ENCODE data around the gene PDE11A.

PDE11A gene

DNA sequence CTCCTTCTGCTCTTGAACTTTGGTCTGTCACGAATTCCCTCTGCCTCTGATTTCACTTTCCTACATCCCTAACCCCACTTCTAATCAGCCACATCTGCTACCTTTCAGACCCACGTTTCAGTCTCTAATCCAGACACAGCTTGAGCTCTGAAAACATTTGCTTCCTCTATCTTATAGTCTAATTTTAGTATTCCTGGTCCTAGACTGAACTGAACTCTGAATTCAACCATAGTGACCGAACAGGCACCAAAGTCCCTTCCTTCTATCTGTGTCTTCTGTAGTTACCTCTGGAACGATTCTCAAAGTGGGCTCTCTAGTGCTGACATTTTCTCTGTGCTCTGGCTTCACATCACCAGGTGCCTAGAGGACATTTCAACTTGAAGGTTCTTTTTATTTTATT, 156.2 kb downstream of the PDE11A start:
- DNase-seq = no peak

DNA sequence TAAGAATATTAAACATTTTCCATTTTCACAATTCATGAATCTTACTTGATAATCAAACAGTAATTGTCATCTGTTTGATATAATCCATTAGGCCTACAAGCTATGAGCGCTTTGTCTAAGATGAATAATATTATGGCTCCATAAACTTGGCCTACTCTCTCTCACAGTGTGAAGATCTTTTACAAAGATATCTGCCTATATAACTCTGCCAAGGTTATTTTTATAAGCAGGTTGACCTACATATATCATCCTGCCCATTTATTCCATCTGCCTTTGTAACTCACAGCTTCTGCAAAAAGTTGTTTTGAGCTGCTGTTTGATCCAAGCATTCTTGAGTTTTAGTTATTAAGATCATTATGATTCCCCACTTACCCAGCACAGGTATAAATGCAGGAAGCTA, 158.3 kb downstream of the PDE11A start:
- DNase-seq = no peak

DNA sequence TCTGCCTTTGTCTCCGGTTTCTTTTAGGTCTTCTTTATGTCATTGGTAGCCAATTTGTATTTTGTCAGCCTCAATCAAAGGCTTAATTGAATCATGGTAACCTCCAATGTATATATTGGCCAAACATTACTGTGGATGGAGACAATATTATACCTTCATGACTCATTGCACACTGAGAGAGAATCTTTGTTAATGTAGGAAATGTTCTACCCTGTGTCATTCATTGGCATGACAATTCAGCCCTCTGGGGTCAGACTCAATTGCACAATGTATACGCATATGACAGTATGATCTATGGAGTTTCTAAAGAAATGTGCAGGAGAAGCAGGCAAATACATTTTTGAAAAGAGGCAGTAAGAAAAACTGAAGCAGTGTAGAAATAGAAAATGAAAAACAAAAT, 162.6 kb downstream of the PDE11A start:
- DNase-seq = peak; percentile 0

DNA sequence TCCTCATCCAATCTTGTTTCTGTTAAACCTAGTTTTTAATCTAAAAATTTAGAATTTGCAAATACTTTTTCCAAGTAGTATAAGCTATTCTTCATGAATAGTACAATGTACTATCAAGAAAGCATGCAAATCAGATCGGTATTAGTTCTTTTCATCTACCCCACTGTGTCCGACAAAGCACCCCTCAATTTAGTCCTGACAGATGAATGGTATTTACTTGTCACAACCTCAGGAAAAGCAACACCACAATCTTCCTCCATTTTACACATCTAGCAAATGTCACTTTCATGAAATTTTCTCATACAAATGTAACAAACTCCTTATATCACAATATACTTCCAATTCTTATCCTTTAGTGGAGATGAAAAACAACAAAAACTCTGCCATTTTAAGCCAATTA, 163.8 kb downstream of the PDE11A start:
- no peak for DNase-seq

DNA sequence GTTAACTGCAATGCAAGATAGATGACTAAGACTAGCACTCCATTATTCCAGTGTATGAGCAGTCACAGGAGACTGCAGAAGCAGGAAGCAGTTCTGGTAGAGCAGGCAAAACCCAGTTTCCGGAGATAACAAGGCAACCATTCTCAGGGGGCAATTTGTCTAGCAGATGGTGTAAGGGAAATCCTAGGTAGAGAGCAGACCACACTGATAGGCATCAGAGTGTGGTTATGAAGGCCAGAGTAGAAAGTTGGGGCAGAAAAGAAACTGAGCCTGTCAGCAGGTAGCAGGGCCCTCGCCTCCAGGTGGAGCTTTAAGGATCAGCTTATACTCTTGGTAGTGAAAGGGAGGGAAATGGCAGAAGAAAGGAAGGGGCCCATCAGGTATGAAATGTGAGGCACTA, 164.4 kb downstream of the PDE11A start:
- no peak for DNase-seq

DNA sequence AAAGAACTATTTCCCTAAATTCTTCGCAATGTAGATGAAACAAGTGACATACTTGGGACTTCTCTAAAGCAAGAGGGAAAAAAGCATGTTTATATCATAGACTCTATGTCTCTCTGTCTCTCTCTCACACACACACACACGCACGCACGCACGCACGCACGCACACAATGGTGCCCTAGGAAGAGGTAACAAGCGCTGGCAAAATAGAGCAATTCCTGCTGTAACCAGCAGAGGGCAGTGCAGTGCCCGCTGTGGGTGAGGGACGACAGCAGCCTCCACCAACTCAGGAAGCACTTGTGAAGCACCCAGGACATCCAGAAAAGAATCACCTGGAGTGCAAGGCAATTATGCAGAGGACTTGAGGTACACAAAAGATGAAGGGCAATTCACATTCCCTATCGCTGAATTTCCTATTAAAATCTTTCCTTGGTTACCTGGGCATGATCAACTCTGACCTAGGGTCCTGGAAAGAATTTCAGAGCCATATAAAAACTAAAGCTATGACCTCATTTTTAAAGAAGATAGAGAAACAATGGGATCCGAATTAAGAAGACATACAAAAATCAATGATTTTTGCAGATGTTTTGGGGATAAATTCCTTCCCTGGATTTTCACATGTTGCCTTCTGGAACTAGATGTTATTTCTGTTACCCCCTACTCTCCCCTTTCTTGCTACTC, 166.4 kb downstream of the PDE11A start:
- peak; percentile 53 for DNase-seq

DNA sequence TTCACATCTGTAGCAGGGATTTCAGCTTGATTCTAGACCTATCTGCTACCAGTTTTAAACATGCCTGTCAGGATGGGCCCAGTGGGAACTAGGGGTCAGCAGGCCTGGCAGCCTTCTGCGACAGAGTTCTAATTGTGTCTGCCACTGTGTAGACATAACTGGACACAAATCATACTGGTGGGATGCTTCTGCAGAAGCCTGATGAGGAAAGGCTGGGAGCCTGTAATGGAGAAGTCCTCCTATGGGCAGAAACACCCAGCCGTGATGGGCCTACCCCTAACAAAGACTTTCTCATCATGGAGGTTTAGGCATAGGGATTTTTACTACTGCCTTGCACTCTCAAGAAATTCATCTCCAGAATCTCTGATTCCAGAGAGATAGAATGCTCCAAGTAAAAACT, 166.9 kb downstream of the PDE11A start:
- DNase-seq = no peak

DNA sequence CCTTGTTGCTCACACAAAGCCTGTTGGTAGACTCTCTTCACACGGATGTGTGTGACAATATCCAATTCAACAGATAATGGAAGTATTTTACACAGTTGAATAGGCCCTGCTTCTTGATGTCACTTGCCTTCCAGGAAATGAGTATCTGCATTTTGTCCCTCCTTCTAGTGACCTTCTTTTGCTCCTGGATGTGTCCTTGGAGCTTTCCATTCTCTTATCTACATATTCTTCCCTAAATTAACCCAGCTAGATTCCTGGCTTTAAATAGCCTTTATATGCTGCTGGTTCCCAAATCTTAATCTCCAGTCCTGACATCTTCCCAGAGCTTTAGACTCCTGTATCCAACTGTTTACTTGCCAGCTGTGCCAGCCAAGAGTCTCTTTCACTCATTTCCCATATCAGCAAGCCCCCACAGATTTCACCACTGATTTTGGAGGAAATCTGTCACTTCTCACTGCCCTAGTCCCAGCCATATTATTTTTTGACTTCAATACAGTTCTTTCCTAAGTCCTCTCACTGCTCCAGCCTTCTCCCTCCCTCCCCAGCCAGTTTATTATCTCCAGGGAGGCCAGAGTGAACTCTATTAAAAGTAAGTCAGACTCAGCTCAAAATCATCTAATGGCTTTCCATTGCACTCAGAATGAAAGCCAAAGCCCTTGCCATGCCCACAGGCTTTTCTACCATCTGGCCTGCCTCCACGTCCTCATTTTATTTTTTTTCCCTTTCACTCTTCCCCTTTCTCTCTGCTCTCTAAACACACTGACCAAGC, 170.0 kb downstream of the PDE11A start:
- no peak for DNase-seq

DNA sequence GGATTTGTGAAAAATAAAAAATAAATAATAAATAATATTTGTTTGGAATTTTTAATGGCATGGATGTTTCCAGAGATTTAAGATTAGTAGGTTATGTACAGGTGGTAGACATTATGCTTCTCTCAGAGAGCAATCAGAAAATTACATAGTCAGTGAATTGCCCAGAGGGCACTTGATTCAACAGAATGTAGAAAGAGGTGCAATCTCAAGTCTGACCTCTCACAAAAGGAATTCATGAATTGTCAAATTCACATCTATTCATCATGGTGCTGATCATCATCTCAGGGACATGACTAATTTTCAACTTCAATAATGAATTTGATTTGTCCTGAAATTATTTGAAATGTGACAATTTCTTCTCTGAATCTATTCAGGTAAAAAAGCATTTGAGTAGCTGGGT, 172.5 kb downstream of the PDE11A start:
- no peak for DNase-seq

DNA sequence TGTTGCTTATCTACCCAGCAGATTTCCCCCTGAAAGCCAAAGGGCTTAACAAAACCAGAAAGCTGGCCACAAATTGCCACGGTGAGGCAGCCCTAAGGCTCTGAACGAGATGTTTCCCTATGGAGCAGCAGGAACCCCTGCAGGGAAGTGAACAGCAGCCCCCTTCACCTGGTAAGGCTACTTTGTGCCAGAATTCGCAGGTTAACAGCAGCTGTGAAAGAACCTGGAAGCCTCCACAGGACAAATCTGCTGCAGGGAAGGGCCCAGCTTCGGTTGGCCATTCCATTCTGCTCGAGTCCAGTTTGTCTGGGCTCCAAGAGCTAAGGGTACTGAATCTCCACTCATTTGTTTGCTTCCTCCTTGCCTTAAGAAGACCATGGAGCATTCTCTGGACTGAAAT, 175.3 kb downstream of the PDE11A start:
- DNase-seq = no peak

DNA sequence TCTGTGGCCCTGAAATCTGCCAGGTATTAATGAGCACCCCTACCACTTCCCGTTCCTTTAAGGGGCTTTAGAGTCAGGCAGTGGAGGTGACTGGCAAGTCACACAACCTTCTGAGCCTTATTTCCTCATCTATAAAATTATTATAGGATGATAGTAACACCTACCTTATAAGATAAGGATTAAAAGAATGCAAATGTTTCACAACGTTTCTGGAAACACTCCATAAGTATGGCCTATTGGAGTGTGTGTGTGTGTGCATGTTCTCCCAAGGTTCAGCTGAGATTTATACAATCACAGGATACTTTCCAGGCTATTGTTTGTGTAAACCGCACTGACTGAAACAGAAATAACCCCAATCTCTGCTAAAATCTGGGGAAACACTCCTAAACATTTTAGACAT, 176.0 kb downstream of the PDE11A start:
- DNase-seq = no peak

DNA sequence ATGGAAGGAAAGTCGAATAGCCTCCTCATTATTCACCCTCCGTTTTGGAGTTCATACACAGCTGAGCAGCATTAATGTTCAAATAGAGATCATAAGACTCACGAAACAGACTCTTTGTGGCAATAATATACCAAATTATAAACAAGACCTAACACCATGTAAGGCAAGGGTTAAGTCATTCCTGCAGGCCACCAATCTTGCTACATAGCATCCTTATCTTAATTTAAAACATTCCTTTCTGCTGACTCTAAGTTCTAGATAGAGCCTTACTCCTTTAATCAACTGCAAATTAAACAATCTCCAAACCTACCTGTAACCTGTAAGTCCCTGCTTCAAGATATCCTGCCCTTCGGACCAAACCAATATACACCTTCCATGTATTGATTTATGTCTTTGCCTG, 178.0 kb downstream of the PDE11A start:
- DNase-seq = no peak

DNA sequence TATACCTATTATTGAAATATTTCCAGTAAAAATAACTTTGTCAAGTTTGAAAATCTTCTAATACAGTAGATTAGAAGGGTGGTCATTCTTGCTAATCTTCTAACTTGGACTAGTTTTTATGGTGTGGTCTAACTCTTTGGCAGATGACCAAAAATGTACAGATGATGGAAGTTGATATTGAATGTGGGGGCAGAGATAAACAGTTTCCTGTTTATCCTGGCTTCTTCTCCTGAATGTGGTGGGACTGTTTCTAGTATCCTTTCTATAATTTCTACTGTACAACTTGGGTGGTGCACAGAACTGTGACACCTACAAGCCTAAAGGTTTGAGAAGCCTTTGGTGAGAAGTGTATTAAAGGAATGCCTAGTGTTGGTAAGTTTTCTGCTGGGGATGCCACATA, 178.7 kb downstream of the PDE11A start:
- peak; percentile 2 for DNase-seq

DNA sequence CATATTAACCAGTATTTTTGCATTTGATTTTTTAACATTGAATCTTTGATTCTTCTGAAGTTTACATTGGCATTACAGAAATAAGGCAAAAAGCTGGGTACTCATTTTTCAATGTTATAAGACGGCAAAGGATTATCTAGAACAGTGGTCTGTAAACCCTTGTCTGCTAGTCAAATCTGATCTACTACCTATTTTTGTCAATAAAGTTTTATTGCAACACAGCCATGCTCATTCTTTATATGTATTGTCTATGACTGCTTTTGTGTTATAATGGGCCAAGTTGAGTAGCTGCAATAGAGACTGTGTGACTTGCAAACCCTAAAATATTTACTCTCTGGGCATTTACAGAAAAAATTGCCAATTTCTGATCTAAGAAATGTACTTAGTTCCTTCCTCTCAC, 181.0 kb downstream of the PDE11A start:
- DNase-seq = no peak

DNA sequence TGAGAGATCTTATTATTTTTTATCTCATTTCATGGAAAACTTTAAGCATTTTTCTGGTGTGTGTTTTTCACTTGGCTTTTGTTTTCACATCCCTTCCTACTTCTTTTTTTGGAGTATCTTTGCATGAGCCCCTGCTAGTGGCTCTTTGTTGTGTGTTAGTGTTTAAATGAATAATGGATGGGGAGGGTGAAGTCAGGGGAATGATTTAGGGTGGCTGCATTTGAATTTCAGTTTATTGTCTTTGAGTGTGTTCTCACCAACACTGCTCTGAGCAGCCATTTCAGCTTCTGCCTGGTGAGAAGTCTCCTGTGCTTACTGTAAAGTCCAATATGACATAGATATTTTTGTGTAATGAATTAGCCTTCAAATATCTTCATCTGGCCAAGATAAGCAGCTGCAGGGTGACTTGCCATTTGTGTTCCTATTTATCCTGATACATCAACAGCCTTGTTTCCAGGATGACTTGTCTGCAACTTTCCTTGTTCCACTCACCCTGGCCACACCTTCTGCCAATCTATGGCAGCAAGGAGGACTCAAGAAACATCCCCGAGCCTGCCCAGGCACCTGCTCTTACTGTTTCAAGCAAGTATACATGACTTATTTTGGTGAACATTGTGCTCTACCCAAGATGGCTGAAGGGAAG, 182.6 kb downstream of the PDE11A start:
- DNase-seq = no peak

DNA sequence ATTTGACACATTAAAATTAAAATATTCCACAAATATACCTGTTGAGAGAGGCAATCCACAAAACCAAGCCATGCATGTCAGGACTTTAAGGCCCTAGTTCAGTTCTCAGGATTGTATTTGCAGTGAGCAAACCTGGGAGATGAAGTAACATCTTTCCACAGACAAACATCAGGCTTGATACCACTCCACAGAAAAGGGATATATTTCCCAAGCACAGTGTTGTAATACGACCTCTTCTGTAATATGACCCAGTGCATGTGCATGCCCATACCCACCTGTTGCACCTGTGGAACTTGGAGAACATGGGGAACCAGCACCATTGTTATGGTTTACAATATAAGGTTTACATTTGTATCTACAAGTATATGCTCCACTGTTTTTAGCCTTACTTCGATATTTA, 184.0 kb downstream of the PDE11A start:
- DNase-seq = no peak

DNA sequence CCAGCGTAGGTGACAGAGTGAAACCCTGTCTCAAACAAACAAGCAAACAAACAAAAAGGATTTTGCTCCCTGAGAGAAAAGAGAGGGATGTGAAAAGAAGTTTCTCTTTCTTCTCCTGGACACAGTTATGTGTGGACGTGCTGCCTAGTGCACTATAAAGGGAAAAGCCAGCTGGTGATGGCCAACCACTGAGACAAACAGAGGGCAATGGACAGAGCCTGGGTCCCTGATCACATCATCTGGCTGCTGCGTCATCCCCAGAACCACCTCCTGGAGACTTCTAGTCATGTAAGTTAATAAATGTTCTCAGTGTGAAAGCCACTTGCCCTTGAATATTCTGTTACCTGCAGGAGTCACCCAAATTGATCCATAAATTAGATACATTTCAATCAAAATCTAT, 184.9 kb downstream of the PDE11A start:
- no peak for DNase-seq

DNA sequence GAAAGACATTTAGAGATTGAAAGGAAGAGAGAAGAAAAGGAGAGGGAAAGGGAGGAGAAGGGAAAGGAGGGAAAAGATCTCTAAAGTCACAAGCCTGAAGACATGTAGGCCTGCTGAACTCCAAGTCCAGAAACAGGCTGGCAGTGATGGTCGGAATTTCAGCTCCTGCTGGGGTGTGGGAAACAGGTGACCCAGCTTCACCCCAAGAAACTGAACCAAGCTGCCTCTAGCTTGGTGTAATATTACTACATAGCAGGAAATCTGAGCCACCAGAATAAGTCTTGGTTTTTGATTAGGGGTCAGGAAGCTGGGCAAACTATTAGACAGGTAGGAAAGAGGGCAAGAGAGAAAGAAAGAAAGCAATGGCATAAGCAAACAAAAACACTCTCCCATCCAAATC, 185.8 kb downstream of the PDE11A start:
- no peak for DNase-seq

DNA sequence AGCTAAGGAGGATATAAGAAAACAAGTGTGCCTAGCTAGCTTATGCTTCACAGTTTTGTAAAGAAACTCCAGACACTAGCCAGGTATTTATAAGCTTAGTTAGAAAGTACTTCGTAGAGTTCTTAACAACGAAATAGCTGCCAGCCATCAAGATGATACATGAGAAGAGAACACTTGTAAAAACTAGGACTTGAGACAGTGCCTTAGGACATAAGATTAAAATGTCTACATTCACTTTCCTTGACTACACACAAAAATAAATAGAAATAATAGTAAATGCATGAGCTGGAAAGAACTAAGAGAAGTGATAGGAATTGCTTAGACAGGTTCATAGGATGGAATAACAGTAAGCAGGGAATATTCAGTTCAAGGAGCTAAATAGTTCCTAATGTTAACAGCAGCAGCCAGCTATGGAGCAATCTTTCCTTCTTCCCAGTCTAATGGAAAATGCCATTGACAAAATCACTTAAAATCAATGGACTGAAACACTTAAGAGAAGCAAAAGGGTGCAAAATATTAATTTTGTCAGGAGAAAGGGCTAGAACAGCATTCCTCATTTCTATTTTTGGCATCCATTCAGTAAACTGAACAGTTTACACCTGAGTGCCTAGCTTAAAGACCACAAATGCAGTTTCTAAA, 186.6 kb downstream of the PDE11A start:
- DNase-seq = no peak

DNA sequence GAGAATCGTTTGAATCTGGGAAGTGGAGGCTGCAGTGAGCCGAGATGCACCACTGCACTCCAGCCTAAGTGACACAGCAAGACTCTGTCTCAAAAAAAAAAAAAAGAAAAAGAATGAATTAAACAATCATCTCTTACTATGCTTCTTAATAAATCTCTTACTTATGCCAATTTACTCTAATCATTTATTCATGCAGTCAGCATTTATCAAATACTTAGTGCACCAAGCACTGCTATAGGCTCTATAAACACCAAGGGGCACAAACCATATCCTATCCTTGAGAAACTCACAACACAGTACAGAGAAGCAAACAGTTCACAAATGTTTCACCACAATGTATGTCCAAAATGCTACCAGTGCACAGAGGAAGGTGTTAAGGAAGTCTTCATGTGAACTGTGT, 189.4 kb downstream of the PDE11A start:
- DNase-seq = no peak

DNA sequence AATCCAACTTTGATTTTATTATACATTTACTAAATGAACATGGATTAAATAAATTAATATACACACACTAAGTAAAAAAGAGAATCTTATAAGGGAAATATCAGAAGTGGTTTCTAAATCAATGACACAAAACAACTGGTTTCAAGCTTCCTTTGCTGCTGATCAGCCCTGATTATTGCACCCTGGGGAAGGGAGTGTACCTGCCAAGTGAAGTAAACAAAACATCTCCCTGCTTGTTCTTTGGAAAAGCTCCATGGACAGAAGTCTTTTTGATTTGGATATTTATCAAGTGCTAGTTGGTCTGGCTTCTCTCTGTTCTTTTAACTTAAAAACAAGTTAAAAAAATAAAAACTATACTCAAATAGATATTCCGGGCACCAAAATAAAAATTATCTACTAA, 190.1 kb downstream of the PDE11A start:
- DNase-seq = no peak

DNA sequence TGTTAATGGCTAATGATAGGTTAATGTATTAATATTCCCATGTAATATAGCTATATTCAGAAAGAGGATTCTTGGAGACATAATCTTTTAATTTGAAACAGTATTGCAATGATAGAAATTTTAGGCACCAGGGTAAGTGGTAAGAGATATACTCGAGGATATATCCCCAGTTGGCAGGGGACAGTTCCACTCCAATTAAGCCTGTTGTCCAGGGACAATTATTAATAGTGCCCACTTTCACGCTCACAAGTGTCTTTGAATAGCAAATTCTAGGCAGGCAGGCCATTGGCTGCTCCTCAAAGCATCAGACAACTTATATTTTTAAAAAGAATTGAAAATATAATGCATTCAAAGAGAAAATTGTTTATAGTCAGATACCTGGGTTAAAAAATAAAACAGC, 190.7 kb downstream of the PDE11A start:
- DNase-seq = no peak

DNA sequence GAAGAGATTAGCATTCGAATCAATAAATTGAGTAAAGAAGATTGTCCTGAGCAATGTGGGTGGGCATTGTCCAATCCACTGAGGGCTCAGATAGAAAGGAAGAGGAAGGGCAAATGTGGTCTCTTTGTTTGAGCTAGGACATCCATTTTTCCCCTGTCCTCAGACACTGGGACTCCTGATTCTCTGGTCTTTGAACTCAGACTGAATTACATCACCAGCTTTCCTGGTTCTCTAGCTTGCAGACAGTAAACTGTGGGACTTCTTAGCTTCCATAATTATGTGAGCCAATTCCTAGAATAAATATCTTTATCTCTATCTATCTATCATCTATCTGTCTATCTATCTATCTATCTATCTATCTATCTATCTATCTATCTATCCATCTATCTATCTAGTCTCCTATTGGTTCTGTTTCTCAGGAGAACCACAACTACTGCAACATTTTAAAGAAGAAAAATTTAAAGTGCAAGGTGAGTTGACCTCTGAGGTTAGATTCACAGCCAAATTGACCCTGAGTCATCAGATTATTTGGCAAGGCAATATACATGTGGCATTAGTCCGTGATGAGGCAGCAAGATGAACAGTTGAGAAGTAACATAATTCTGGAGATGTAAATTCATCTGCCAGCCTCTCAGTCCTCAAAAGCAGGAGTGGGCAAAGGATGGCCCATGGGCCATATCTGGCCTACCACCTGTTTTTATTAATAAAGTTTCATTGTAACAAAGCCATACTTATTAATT, 191.4 kb downstream of the PDE11A start:
- no peak for DNase-seq

Measured in fibroblast of skin of right biceps (primary cell).